ENCODE results near the gene LYPD1.

Gene LYPD1

DNA sequence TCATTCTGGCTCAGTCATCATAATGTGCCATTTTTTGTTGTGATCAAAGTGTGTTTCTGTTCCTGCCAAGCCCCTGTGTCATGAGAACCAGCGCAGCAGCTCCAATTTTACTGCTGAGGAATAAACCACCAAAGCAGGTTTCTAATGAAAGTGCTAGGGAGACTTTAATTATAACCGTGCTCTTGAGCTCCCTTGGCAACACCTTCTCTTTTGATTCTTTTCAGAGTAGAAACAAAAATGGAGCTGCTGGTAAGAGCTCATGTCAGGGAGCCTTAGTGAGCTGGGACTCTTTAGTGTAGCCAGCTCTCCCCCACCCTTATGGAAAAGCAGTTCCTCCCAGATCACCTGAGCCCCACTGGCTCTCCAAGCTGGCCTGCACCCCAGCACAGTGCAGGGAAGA lies 74.3 kb downstream of the LYPD1 start:
- no peak for DNase-seq (ENCODE audit: low read depth, low spot score)

DNA sequence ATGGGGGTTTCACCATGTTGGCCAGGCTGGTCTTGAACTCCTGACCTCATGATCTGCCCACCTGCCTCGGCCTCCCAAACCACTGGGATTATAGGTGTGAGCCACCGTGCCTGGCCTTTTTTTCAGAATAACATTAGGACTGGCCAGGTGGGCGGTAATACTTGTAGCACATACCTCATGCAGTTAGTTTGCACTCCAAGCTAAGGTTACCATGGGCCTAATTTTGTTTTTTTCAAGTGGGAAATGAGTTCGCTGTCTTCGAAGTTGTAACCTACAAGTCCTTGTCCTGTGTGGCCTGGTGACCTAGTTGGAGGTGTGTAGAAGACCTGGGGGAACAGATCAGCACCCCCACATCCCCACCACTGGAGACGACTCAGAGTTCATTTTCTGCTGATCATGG lies 74.8 kb downstream of the LYPD1 start:
- DNase-seq (ENCODE audit: low read depth, low spot score) = no peak
